ENCODE results near the gene ITGA8. TPM values are rescaled to one million over a fixed set of nuclear protein-coding genes. Genes with fewer than 3 reads are reported as not detected.

Gene ITGA8
- total RNA-seq, 1 experiment from 2014 or later: not detected

GRCh38 chr10:15482156-15482555 is 237.6 kb downstream of the ITGA8 start:
- H3K27me3 Mint-ChIP-seq (ENCODE audit: insufficient read depth, unreplicated experiment): peaks cover 31% of the 10 kb centered on the region
- BruUV-seq (replicated peaks): no TSS peak
- H3K27ac Mint-ChIP-seq (ENCODE audit: unreplicated experiment): no peak overlapping the region
- CTCF ChIA-PET: no interaction called here
- H3K4me1 Mint-ChIP-seq (ENCODE audit: low read depth, unreplicated experiment): no peaks in the 10 kb centered on the region
- H3K9me3 Mint-ChIP-seq (ENCODE audit: unreplicated experiment): no peaks in the 10 kb centered on the region
- Histone ChIP-seq H3K36me3 (ENCODE audit: control insufficient read depth, insufficient read depth, low read length) (no peaks in the 10 kb centered on the region), H3K4me1 (peaks cover 4% of the 10 kb centered on the region; the same call in 1 of the 2 replicates), H3K27me3 (replicated peaks; ENCODE audit: control insufficient read depth, insufficient read depth, low read length) (no peaks in the 10 kb centered on the region), H3K9me3 (no peaks in the 10 kb centered on the region), H3K4me3 (ENCODE audit: low read depth, low read length) (no peak overlapping the region)
- no peak for DNase-seq
- intact Hi-C loops (cut with micrococcal nuclease; ENCODE audit: unreplicated experiment): no loop called here
- POLR2A ChIA-PET: no interaction called here
- H3K36me3 Mint-ChIP-seq (ENCODE audit: insufficient read depth, unreplicated experiment): no peaks in the 10 kb centered on the region
- no peak overlapping the region for H3K4me3 Mint-ChIP-seq (ENCODE audit: unreplicated experiment)
- no peak for TF ChIP-seq CTCF (IDR thresholded peaks at IDR 0.05; ENCODE audit: insufficient read depth in 1 of 2, low read depth in 1 of 2, low read length in 1 of 2, severe bottlenecking in 1 of 2, unreplicated experiment in 1 of 2)

- CTCF ChIA-PET: no interaction called here
- intact Hi-C loops (cut with micrococcal nuclease; ENCODE audit: unreplicated experiment): no loop called here
- Mint-ChIP-seq H3K9me3 (ENCODE audit: unreplicated experiment) (no peaks in the 10 kb centered on the region), H3K4me3 (ENCODE audit: unreplicated experiment) (no peak overlapping the region), H3K4me1 (ENCODE audit: low read depth, unreplicated experiment) (no peaks in the 10 kb centered on the region), H3K27me3 (ENCODE audit: insufficient read depth, unreplicated experiment) (peaks cover 27% of the 10 kb centered on the region), H3K36me3 (ENCODE audit: insufficient read depth, unreplicated experiment) (no peaks in the 10 kb centered on the region), H3K27ac (ENCODE audit: unreplicated experiment) (no peak overlapping the region)
- no peak for TF ChIP-seq CTCF (IDR thresholded peaks at IDR 0.05; ENCODE audit: insufficient read depth in 1 of 2, low read depth in 1 of 2, low read length in 1 of 2, severe bottlenecking in 1 of 2, unreplicated experiment in 1 of 2)
- Histone ChIP-seq H3K4me3 (ENCODE audit: low read depth, low read length) (no peak overlapping the region), H3K27me3 (replicated peaks; ENCODE audit: control insufficient read depth, insufficient read depth, low read length) (no peaks in the 10 kb centered on the region), H3K9me3 (no peaks in the 10 kb centered on the region), H3K4me1 (no peaks in the 10 kb centered on the region), H3K36me3 (ENCODE audit: control insufficient read depth, insufficient read depth, low read length) (no peaks in the 10 kb centered on the region)
- POLR2A ChIA-PET: no interaction called here
- no TSS peak for BruUV-seq (replicated peaks)
- DNase-seq: no peak
Observed at GRCh38 chr10:15478950-15479349, 240.8 kb downstream of the ITGA8 start.

GRCh38 chr10:15478429-15478828 is 241.3 kb downstream of the ITGA8 start:
- no peak for TF ChIP-seq CTCF (IDR thresholded peaks at IDR 0.05; ENCODE audit: insufficient read depth in 1 of 2, low read depth in 1 of 2, low read length in 1 of 2, severe bottlenecking in 1 of 2, unreplicated experiment in 1 of 2)
- Mint-ChIP-seq H3K27ac (ENCODE audit: unreplicated experiment) (no peak overlapping the region), H3K4me3 (ENCODE audit: unreplicated experiment) (no peak overlapping the region), H3K36me3 (ENCODE audit: insufficient read depth, unreplicated experiment) (no peaks in the 10 kb centered on the region), H3K4me1 (ENCODE audit: low read depth, unreplicated experiment) (no peaks in the 10 kb centered on the region), H3K27me3 (ENCODE audit: insufficient read depth, unreplicated experiment) (peaks cover 28% of the 10 kb centered on the region), H3K9me3 (ENCODE audit: unreplicated experiment) (no peaks in the 10 kb centered on the region)
- no peak overlapping the region for H3K4me3 ChIP-seq (ENCODE audit: low read depth, low read length)
- H3K4me1 ChIP-seq: no peaks in the 10 kb centered on the region
- CTCF ChIA-PET: no interaction called here
- H3K9me3 ChIP-seq: no peaks in the 10 kb centered on the region
- intact Hi-C loops (cut with micrococcal nuclease; ENCODE audit: unreplicated experiment): no loop called here
- POLR2A ChIA-PET: no interaction called here
- H3K27me3 ChIP-seq (replicated peaks; ENCODE audit: control insufficient read depth, insufficient read depth, low read length): no peaks in the 10 kb centered on the region
- DNase-seq: no peak
- BruUV-seq (replicated peaks): no TSS peak
- no peaks in the 10 kb centered on the region for H3K36me3 ChIP-seq (ENCODE audit: control insufficient read depth, insufficient read depth, low read length)
